NCI-H1048 (cell line): Measurements from ENCODE around the gene SIGLEC8.
A peak's percentile ranks its signal among the peaks of the same experiment; 100 is the strongest.
"Not testable (repeated sequence)": the region's sequence is repeated elsewhere in the genome, so short reads cannot be mapped to it uniquely, and the experiment has no call there.

Experiments
- DNase-seq: peaks from one replicate; lab custom pipeline; 2025; lab: John Stamatoyannopoulos, UW

The SIGLEC8 gene

DNA sequence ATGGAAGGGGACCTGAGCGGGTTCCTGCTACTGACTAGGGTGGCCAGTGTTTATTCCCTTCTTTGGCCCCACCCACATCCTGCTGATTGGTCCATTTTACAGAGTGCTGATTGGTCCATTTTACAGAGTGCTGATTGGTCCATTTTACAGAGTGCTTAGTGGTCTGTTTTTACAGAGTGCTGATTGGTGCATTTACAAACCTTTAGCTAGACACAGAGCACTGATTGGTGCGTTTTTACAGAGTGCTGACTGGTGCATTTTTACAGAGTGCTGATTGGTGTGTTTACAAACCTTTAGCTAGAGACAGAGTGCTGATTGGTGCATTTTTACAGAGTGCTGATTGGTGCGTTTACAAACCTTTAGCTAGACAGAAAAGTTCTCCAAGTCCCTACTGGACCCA is 10.7 kb downstream of the SIGLEC8 start:
- not testable (repeated sequence) for DNase-seq

DNA sequence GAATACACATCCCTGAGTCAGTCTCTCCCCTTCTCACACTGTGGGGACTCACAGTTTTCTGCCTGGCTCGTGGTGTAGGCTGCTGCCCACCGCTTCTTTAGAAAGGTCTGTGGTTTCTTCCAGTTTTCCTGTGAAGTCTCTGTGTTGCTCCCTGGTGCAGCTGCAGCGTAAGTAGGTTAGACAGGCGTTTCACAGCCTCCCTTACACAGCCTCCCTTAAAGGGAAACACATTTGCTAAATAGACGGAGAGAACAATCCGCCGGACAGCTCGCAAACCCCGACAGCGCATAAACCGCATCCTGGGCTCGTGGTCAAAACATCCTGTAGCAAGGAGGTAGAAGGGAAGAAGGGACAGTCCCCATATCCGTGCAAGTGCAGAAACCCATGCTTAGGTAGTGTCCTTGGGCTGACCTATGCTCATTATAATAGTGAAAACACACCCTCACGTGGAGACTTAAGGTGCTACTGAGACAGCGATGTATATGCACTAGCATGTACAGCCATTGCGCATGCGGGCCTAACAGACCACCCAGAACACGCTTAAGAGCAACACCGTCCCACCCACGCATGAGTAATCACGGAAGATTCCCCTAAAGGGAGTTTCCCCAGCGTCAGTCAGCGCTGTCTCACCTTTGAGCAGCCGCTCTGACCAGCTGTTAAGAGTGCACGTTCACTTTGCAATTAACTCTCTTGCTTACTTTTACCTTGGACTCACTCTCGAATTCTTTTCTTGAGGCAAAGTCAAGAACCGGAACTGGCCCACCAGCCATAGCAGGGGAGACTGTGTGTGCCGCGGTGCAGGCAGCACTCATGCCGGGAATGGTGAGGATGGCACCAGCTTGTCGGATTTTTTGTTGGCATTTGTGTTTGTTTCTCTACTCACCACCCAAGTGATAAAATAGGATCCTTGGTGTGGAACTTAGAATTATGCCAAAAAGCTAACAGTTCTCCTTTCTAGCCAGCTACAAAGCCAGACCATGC is 16.6 kb downstream of the SIGLEC8 start:
- DNase-seq = no peak

GRCh38 chr19:51440846-51441409 is 17.3 kb downstream of the SIGLEC8 start:
- no peak for DNase-seq

DNA sequence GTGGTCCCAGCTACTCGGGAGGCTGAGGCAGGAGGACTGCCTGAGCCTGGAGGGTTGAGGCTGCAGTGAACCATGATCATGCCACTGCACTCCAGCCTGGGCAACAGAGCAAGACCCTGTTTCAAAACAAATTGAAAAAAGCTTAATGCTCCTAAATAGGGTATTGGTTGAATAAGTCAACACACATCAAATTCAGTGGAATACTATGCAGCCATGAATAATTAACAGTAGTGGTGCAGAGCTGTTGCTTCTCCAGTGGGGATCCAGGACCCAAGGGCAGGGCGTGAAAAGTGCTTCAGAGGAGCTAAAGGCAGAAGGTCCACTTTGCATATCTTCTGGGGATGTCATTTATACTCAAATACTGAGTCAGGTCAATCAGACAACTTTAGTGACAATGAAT is 18.2 kb downstream of the SIGLEC8 start:
- DNase-seq = no peak

DNA sequence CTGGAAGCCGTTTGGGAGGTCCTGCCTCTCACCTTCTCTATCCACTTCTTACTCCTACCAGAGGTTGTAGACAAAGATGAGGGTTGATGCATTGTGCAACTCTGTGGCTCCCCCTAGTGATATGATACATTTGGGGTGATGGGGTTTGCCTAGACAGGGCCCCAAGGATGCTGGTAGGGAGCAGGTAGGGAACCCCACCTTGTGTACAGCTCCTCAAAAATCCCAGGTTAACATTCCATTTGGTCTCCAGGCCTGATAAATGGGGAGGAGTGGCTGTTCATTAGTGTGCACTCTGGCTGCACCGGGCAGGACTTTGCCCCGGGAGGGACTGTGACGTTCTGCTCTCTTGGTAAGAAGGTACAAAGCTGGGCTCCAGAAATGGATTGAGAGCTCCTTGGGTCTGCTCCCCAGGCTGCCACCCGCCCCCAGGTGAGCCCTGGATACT is 19.2 kb downstream of the SIGLEC8 start:
- DNase-seq = no peak

GRCh38 chr19:51434456-51434855 is 23.8 kb downstream of the SIGLEC8 start:
- DNase-seq = no peak

- DNase-seq = no peak
Observed at GRCh38 chr19:51433043-51433442, 25.2 kb downstream of the SIGLEC8 start.

DNA sequence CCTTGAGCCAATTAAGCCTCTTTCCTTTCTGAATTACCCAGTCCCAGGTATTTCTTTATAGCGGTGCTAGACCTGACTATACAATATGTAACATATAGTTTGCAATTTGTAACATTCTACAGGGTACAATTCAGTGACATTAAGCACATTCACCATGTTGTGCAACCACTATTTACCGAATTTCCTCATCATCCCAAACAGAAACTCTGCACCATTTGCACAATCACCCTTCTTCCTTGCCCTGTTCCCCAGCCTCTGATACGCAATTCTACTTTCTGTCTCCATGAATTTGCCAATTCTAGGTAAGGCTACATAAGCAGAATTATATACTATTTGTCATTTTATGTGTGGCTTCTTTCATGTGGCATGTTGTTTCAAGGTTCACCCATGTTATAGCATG is 27.1 kb downstream of the SIGLEC8 start:
- DNase-seq = no peak

GRCh38 chr19:51430221-51430620 is 28.0 kb downstream of the SIGLEC8 start:
- DNase-seq = no peak

DNA sequence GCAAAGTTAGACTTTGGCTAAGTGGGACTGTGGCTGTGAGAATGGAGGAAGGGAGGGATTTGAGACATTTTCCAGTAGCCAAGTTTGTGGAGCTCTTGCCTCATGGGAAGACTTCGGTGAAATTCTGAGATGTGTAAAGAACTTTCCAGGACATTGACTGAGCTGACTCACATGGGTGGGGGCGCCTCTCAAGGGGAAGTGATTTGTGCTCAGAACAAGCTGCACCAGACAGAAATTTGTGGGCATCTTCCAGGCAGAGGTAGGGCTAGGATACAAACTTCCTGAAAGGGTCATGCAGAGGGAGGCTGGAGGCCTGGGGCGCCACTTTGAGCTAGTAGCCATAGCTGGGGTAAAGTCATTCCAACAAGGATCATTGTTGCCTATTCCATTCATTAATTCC is 31.1 kb downstream of the SIGLEC8 start:
- no peak for DNase-seq

DNA sequence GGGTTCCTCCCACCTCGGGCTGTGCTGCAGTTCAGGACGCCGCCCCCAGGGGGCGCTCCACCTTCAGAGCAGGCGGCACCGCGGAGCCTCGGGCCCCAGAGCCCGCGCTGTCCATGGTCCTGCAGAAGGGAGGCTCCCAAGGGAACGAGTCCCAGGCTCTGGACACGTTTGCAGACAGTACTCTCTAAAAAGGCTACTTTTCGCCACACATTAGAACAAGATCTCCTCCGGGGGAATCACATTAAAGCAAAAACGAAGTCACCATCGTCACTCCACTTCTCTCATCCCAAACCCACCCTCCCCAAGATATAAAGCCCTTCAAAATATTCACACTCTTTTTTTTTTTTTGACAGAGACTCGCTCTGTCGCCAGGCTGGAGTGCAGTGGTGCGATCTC is 36.2 kb downstream of the SIGLEC8 start:
- DNase-seq = peak; percentile 83

- DNase-seq = no peak
Observed at GRCh38 chr19:51421229-51422052, 36.8 kb downstream of the SIGLEC8 start.

DNA sequence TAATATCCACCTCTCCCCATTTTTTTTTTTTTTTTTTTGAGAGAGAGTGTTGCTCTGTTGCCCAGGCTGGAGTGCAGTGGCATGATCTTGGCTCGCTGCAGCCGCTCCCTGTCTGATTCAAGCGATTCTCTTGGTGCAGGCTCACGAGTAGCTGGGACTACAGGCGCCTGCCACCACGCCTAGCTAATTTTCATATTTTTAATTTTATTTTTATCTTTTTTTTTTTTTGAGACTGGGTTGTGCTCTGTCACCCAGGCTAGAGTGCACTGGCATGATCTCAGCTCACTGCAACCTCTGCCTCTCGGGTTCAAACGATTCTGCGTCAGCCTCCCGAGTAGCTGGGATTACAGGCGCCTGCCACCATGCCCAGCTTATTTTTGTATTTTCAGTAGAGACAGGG is 37.7 kb downstream of the SIGLEC8 start:
- DNase-seq = not testable (repeated sequence)

DNA sequence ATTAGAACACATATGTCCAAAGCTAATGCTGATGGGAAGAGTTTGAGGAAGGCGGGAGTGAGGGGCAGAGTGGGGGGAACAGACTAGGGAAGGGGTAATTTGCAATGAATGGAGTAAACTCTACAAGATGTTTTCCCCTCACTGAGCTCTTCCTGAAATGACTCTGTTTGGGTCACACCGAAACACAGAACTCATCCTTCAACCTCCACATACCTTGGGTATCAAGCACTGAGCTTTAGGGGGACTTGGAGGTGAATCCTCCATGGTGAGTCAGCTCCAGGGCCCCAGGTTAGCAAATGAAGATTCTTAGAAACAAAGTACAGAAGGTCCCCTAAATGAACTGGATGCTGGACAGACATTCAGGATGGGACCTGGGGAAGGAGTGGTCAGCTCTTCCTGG is 39.5 kb downstream of the SIGLEC8 start:
- DNase-seq = no peak

GRCh38 chr19:51417810-51418157 is 40.5 kb downstream of the SIGLEC8 start:
- no peak for DNase-seq

- DNase-seq = no peak
Observed at GRCh38 chr19:51417107-51417809, 41.0 kb downstream of the SIGLEC8 start, which contains the start of gene SIGLEC10. TSS of gene SIGLEC10 (minus strand) at chr19:51417642. CDS start at chr19:51417581, 61 bp downstream.

- DNase-seq = not testable (repeated sequence)
Observed at GRCh38 chr19:51416422-51416821, 41.8 kb downstream of the SIGLEC8 start.

GRCh38 chr19:51415187-51415586 is 43.1 kb downstream of the SIGLEC8 start:
- no peak for DNase-seq

DNA sequence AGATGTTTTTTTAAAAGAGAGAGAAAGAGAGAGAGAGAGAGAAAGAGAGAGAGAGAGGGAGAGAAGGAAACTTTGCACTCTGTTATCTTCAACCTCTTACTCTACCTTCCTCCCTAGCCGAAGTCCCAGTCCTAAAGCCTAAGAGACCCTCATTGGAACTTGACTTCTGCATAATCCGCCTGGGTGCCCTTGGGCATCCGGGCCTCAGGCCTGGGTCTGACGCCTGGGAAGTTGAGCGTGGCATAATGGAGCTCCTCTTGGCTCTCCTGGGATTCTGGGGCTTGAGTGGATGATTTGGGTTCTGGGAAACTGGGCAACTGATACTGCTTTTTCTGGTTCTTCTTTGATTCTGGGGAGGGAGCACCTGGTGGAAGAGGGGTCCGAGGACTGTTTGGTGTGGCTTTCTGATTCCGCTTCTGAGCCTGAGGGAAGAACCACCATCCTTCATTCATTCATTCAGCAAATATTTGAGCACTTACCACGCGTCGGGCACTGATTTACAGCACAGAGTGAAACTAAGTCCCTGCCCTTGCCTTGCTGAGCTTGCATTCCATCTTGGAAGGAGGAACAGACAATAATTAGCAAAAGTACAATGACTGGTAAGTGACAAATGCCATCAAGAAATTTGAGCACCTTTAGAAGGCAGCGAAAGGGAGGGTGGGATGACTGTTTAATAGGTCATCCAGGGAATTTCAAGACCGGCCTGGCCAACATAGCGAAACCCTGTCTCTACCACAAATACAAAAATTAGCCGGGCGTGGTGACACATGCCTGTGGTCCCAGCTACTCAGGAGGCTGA is 47.1 kb downstream of the SIGLEC8 start:
- no peak for DNase-seq

- DNase-seq = no peak
Observed at GRCh38 chr19:51407511-51408131, 50.6 kb downstream of the SIGLEC8 start.

- no peak for DNase-seq
Observed at GRCh38 chr19:51402117-51402516, 56.1 kb downstream of the SIGLEC8 start.
